ENCODE results near the gene TBC1D16. TPM values are rescaled to one million over a fixed set of nuclear protein-coding genes. Genes with fewer than 3 reads are reported as not detected.

TBC1D16 gene
- total RNA-seq, 1 experiment from 2014 or later: 21.1 TPM

DNA sequence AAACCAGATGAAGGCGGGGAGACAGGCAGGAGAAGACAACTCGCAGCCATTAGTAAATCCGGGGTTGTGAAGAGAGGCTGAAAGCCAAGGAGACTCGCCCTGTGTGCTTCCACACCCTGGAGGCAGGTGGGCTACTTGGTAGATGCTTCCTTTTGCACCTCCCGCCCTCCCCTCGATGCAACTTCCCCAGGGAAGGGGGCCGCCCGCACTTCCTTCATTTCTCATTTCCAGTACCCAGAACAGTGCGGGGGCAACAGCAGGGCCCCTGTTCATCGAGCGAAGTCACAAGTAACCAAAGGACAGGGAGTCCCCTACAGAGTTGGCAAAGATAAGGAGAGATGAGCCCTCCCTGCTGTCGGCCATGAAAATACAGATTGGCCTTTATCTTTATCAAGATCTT lies 25.7 kb upstream of the TBC1D16 start:
- TF ChIP-seq, protein P1, sequence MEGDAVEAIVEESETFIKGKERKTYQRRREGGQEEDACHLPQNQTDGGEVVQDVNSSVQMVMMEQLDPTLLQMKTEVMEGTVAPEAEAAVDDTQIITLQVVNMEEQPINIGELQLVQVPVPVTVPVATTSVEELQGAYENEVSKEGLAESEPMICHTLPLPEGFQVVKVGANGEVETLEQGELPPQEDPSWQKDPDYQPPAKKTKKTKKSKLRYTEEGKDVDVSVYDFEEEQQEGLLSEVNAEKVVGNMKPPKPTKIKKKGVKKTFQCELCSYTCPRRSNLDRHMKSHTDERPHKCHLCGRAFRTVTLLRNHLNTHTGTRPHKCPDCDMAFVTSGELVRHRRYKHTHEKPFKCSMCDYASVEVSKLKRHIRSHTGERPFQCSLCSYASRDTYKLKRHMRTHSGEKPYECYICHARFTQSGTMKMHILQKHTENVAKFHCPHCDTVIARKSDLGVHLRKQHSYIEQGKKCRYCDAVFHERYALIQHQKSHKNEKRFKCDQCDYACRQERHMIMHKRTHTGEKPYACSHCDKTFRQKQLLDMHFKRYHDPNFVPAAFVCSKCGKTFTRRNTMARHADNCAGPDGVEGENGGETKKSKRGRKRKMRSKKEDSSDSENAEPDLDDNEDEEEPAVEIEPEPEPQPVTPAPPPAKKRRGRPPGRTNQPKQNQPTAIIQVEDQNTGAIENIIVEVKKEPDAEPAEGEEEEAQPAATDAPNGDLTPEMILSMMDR (IDR thresholded peaks at IDR 0.05; ENCODE audit: unreplicated experiment): no peak
- BruUV-seq (replicated peaks): no TSS peak
- H3K36me3 Mint-ChIP-seq (ENCODE audit: insufficient read depth, unreplicated experiment): no peaks in the 10 kb centered on the region
- ChIA-PET POLR2A (no interaction called here), CTCF (interaction anchor here (0.6 kb wide), 1 partner anchor 150 kb away, joined by 3 read pairs; no protein-coding TSS in a partner anchor)
- H3K4me1 Mint-ChIP-seq (ENCODE audit: insufficient read depth, unreplicated experiment): peaks cover 8% of the 10 kb centered on the region
- no peaks in the 10 kb centered on the region for H3K27me3 Mint-ChIP-seq (ENCODE audit: insufficient read depth, unreplicated experiment)
- intact Hi-C loops (cut with micrococcal nuclease): no loop called here
- no peak overlapping the region for H3K27ac Mint-ChIP-seq (ENCODE audit: low read depth, unreplicated experiment)
- no peak overlapping the region for H3K4me3 Mint-ChIP-seq (ENCODE audit: unreplicated experiment)
- no peaks in the 10 kb centered on the region for H3K9me3 Mint-ChIP-seq (ENCODE audit: unreplicated experiment)
- DNase-seq (ENCODE audit: unreplicated experiment): no peak

- peaks cover 8% of the 10 kb centered on the region for H3K4me1 Mint-ChIP-seq (ENCODE audit: insufficient read depth, unreplicated experiment)
- no peak for DNase-seq (ENCODE audit: unreplicated experiment)
- H3K4me3 Mint-ChIP-seq (ENCODE audit: unreplicated experiment): no peak overlapping the region
- no TSS peak for BruUV-seq (replicated peaks)
- POLR2A ChIA-PET: no interaction called here
- TF ChIP-seq, protein P1 (IDR thresholded peaks at IDR 0.05; ENCODE audit: unreplicated experiment): no peak
- intact Hi-C loops (cut with micrococcal nuclease): no loop called here
- no peaks in the 10 kb centered on the region for H3K27me3 Mint-ChIP-seq (ENCODE audit: insufficient read depth, unreplicated experiment)
- no peaks in the 10 kb centered on the region for H3K9me3 Mint-ChIP-seq (ENCODE audit: unreplicated experiment)
- CTCF ChIA-PET: interaction anchor here (0.7 kb wide), 1 partner anchor 1541 kb away, joined by 3 read pairs; no protein-coding TSS in a partner anchor
- no peaks in the 10 kb centered on the region for H3K36me3 Mint-ChIP-seq (ENCODE audit: insufficient read depth, unreplicated experiment)
- no peak overlapping the region for H3K27ac Mint-ChIP-seq (ENCODE audit: low read depth, unreplicated experiment)
Observed at GRCh38 chr17:80060644-80061043, 25.0 kb upstream of the TBC1D16 start.

DNA sequence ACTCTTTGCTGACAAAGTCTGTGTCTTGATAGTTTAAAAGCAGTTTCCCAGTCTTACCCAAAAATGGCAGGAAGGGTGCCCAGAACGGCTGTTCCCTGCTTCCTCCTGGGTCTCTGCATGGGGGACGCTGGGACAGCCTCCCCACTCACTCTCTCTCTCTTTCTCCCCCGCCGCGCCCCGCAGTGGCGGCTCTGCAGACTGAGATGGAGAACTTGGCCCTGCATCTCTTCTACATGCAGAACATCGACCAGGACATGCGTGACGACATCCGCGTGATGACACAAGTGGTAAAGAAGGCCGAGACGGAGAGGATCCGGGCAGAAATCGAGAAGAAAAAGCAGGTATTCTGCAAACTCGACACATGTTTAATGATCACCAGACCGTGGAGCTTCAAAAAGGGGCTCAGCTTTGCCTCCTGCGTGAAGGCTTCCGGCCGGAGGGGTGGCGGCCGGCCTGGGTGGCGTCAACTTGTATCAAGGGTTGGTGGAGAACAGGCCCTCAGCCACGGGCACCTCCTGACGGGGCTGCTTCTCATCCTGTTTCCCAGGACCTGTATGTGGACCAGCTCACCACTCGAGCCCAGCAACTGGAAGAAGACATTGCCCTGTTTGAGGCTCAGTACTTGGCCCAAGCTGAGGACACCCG lies 22.8 kb upstream of the TBC1D16 start:
- Mint-ChIP-seq H3K27ac (ENCODE audit: low read depth, unreplicated experiment) (no peak overlapping the region), H3K4me1 (ENCODE audit: insufficient read depth, unreplicated experiment) (no peaks in the 10 kb centered on the region), H3K36me3 (ENCODE audit: insufficient read depth, unreplicated experiment) (no peaks in the 10 kb centered on the region), H3K27me3 (ENCODE audit: insufficient read depth, unreplicated experiment) (no peaks in the 10 kb centered on the region), H3K9me3 (ENCODE audit: unreplicated experiment) (no peaks in the 10 kb centered on the region), H3K4me3 (ENCODE audit: unreplicated experiment) (no peak overlapping the region)
- POLR2A ChIA-PET: interaction anchor here (0.6 kb wide), 1 partner anchor 128 kb away, joined by 3 read pairs; no protein-coding TSS in a partner anchor
- intact Hi-C loops (cut with micrococcal nuclease): no loop called here
- CTCF ChIA-PET: interaction anchor here (1.6 kb wide), 1 partner anchor 24 kb away, joined by 6 read pairs; no protein-coding TSS in a partner anchor
- TF ChIP-seq, protein P1 (IDR thresholded peaks at IDR 0.05; ENCODE audit: unreplicated experiment): no peak
- DNase-seq (ENCODE audit: unreplicated experiment): no peak
- no TSS peak for BruUV-seq (replicated peaks)

DNA sequence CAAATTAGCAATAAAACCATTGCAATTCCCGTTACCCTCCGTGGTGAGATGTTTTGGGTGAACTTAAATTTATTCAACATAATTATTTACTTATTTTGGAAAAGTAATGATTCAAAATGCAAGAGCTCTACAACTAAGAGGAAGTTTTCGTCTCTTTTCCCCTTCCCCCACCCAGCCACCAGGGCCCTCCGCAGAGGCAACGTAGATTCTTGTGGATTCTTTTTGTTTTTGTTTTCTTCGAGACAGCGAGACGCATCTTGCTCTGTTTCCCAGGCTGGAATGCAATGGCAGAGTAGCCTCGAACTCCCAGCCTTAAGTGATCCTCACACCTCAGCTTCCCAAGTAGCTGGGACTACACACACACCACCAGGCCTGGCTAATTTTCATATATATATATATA lies 19.9 kb upstream of the TBC1D16 start:
- Mint-ChIP-seq H3K9me3 (ENCODE audit: unreplicated experiment) (no peaks in the 10 kb centered on the region), H3K4me1 (ENCODE audit: insufficient read depth, unreplicated experiment) (no peaks in the 10 kb centered on the region), H3K36me3 (ENCODE audit: insufficient read depth, unreplicated experiment) (no peaks in the 10 kb centered on the region), H3K27me3 (ENCODE audit: insufficient read depth, unreplicated experiment) (no peaks in the 10 kb centered on the region), H3K27ac (ENCODE audit: low read depth, unreplicated experiment) (no peak overlapping the region), H3K4me3 (ENCODE audit: unreplicated experiment) (no peak overlapping the region)
- no peak for DNase-seq (ENCODE audit: unreplicated experiment)
- CTCF ChIA-PET: interaction anchor here (1.4 kb wide), 1 partner anchor 15 kb away, joined by 4 read pairs; no protein-coding TSS in a partner anchor
- BruUV-seq (replicated peaks): no TSS peak
- TF ChIP-seq, protein P1 (IDR thresholded peaks at IDR 0.05; ENCODE audit: unreplicated experiment): no peak
- POLR2A ChIA-PET: no interaction called here
- intact Hi-C loops (cut with micrococcal nuclease): no loop called here
